GM15510 (cell line): Measurements from ENCODE around the gene DNM2.

Experiments
- POLR2A ChIP-seq: IDR thresholded peaks from 3 replicates; pipeline ENCODE4 v1.6.1; 2011; ENCODE audit warnings: borderline replicate concordance; ENCODE audit not compliant: insufficient read length; ENCODE audit errors: extremely low read depth

DNM2 gene

GRCh38 chr19:10858204-10858828, 140.4 kb downstream of the DNM2 start:
- TF ChIP-seq POLR2A = no peak

DNA sequence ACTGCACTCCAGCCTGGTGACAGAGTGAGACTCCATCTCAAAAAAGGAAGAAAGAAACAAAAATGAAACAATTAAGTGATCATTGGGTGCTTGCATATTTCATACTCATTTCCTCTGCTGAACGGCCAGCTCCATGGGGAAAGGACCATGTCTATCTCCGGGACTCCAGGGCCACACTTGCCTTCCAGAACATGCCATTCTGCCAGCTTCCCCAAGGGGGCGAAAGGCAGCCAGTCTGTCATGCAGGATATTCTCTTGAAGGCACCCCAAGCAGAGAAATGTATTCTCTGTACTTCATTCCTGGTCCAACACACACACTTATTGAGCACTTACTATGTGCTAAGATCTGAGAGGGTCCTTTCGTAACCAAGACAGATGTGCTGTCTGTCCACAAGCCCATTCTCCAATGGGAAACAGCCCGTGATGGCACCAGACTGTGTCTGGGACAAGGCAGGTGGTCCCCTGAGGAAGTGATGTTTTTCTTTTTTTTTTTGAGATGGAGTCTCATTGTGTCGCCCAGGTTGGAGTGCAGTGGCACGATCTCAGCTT, 143.3 kb downstream of the DNM2 start:
- TF ChIP-seq POLR2A = no peak

GRCh38 chr19:10862561-10863106, 144.8 kb downstream of the DNM2 start:
- no peak for TF ChIP-seq POLR2A

DNA sequence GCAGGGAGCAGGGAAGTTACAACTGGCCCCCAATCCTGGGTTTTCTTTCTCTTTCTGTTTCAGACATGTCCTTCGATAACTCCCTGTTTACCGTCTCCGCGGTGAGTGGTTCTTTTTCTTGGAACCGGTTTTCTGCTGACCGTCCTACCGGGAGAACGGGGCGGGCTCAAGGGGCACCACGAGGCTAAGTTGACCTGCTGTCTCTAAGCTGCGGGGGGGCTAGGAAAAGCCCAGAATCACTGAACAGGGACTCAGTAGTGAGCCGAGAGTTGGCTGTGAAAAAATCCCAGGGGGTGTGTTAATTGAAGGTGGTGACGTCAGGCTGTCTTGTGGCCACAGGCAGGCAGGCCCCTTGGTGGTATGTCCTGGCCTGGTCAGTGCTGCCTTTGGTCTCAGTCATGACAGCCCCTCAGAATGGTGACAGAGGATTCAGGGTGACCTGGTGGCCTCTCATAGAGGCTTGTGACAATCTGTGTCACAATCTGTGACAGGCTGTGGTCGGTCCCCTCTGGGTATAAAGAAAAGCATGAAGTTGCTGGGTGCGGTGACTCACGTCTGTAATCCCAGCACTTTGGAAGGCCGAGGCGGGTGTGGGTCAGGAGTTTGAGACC, 145.3 kb downstream of the DNM2 start:
- TF ChIP-seq POLR2A = no peak

- no peak for TF ChIP-seq POLR2A
Measured at GRCh38 chr19:10864538-10864899, 146.6 kb downstream of the DNM2 start.

DNA sequence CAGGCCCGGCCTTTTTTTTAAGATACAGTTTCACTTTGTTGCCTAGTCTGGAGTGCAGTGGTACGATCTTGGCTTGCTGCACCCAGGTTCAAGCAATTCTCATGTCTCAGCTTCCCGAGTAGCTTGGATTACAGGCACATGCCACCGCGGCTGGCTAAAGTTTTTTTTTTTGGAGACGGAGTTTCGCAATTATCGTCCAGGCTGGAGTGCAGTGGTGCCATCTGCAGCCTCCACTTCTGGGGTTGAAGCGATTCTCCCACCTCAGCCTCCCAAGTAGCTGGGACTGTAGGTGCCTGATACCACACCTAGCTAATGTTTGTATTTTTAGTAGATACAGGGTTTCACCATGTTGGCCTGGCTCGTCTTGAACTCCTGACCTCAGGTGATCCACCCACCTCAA, 148.6 kb downstream of the DNM2 start:
- no peak for TF ChIP-seq POLR2A

DNA sequence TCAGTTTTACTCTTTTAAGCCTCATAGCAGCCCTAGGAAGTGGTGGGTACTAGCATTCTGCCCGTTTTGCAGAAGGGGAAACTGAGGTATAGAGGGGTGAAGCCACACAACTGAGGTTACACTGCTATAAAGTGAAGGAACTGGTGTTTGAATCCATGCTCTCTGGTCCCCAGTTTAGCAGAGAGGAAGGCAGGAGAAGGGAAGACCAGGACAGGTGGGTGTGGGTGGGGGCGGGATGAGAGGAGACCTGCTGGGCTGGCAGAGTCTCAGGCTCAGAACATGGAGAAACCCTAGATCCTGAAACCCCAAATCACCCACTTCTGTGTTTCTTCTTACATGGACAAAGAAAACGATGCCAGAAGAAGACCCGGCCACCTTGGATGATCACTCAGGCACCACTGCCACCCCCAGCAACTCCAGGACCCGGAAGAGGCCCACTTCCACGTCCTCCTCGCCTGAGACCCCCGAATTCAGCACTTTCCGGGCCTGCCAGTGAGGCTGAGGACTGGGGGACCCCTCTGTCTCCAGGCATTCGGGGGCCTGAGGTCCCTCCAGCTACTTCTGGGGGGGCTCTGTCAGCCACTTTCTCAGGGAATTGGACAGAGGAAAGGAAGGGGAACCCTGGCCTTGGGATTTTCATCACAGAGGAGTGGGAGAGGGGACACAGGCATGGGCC, 151.1 kb downstream of the DNM2 start:
- TF ChIP-seq POLR2A = no peak

- no peak for TF ChIP-seq POLR2A
Measured at GRCh38 chr19:10870501-10870954, 152.6 kb downstream of the DNM2 start.

DNA sequence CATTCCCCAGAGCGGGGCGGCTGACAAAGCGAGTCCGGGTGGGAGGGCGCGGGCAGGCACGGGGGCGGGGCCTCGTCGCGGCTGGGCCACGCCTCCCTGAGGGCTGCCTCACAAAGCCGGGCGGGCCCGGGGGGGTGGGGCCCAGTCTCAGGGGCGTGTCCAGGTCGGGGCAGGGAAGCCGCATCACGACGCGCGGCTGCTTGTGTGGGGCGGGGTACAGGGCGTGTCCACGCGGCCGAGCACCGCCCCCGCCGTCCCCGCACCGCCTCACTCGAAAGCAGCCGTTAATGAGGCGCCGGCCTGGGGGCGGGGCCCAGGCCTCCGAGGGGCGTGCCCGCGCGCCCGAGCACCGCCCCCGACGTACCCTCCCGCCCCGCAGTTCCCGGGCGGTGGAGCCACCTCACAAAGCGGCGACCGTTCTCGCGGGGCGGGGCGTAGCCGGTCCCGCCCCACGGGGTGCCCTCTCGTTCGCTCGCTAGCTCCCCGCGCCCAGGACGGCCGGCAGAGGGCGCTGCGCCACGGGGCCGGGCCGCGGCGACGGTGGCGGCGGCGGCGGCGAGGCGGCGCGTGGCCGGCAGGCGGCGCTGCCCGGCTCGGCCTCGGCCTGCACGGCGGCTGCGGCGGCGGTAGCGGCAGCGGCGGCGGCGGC, 153.2 kb downstream of the DNM2 start, which contains the start of gene CARM1:
CARM1 (plus strand) TSS at position 599 of the 649 bp plus-strand sequence. CDS start 150 bp downstream, outside the sequence.
- TF ChIP-seq POLR2A = peak; percentile 11

DNA sequence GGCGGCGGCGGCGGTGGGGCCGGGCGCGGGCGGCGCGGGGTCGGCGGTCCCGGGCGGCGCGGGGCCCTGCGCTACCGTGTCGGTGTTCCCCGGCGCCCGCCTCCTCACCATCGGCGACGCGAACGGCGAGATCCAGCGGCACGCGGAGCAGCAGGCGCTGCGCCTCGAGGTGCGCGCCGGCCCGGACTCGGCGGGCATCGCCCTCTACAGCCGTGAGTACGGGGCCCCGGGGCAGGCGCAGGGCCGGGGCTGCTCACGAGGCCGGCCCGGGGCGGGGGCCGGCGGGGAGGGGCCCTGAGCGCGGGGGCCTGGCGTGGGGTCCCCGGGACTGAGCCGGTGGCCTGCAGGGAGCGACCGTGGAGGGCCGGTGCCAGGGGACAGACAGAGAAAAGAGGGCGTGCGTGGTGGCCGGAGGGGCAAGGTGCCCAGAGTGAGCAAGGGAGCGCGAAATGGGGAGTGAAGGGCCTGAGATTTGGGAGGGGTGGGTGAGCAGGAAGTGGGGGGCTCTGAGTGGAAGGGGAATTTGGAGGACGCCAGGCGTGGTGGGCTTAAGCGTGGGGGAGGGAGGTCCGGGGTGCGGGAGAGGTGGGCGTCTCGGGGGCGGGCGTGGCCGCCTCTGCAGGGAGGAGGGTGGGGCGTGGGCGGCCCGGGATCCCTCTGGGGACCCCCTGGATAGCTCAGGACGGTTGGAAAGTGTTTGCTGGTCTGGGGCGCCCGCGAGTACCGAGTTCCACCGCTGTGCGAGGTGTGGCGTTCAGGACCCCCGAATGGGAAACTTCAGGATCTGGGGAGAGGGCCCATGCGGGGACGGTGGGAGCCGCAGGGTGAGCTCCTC, 154.0 kb downstream of the DNM2 start:
- peak; percentile 27 for TF ChIP-seq POLR2A

GRCh38 chr19:10872546-10873107, 154.7 kb downstream of the DNM2 start:
- TF ChIP-seq POLR2A = peak; percentile 14

DNA sequence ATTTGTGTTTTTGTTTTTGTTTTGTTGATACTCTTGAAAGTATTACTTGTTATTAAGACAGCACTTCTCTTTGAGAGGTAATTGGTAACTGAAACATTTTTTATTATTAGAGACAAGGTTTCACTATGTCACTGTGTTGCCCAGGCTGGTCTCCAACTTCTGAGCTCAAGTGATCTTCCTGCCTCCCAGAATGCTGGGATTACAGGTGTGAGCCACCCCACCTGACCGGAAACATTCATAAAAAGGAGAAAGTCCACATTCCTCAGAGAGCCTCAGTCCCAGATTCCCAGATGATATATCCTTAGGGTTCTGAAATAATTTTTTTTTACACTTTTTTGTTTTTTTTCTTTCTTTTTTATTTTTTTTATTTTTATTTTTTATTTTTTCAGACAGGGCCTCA, 156.1 kb downstream of the DNM2 start:
- no peak for TF ChIP-seq POLR2A

GRCh38 chr19:10876459-10877240, 158.8 kb downstream of the DNM2 start:
- no peak for TF ChIP-seq POLR2A
